Embryonic facial prominence (tissue), 1 donor: ENCODE data around the gene TUBGCP4.
A peak's percentile ranks its signal among the peaks of the same experiment; 100 is the strongest.
"Not testable (repeated sequence)": the region's sequence is repeated elsewhere in the genome, so short reads cannot be mapped to it uniquely, and the experiment has no call there.

Experiments
- DNase-seq: peaks from one replicate; pipeline ENCODE4 v3.0.0-alpha.2; 2016; ENCODE audit errors: extremely low spot score

TUBGCP4 gene, protein sequence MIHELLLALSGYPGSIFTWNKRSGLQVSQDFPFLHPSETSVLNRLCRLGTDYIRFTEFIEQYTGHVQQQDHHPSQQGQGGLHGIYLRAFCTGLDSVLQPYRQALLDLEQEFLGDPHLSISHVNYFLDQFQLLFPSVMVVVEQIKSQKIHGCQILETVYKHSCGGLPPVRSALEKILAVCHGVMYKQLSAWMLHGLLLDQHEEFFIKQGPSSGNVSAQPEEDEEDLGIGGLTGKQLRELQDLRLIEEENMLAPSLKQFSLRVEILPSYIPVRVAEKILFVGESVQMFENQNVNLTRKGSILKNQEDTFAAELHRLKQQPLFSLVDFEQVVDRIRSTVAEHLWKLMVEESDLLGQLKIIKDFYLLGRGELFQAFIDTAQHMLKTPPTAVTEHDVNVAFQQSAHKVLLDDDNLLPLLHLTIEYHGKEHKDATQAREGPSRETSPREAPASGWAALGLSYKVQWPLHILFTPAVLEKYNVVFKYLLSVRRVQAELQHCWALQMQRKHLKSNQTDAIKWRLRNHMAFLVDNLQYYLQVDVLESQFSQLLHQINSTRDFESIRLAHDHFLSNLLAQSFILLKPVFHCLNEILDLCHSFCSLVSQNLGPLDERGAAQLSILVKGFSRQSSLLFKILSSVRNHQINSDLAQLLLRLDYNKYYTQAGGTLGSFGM

DNA sequence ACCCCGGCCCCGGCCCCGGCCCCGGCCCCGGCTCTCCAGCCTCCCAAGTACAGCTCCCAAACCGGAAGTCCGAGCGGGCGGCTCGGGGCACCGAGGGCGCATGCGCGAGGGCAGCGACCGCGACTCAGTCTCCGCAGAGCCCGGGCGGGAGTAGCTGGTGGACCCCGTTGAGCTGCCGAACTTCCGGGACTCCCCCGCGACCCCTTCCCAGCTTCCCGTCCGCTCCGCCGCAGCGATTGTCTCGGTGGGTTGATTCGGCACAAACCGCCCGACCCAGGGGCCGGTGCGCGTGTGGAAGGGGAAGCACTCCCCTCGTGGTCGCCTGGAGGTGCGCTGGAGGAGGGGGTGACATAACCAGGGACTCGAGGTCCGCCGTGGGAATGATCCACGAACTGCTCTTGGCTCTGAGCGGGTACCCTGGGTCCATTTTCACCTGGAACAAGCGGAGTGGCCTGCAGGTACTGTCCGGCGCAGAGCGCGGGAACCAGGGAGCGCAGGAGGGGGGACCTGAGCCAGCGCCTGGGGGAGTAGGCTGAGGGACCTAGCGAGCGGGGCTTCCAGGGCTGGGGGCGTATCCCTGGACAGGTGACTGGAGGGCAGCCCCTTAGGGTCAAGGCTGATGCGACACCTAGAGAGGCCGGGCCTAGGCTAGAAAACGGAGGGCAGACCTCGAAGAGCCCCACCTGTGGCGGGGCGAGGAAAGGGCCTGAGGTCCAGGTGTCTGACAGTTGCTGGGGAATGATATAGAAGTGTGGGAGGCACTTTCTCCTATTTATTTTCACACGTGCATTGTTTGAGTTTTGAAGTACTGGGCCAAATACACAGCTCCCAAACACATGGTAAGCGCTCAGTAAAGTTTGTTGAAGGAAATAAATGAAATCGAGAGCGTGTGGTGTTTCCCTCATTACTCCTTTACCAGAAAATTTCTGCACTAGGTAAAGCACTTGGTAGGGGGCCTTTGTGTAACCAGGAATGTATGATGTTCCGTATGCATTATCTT lies at the start of gene TUBGCP4, which contains the start of gene ZSCAN29:
Gene TUBGCP4 (plus strand): TSS at position 127 of the 1,000 bp plus-strand sequence. CDS start 254 bp downstream, at position 381.
Gene ZSCAN29 (minus strand): TSS at position 69 of the 1,000 bp plus-strand sequence. CDS start 1,130 bp downstream, outside the sequence.
- peak; percentile 46 for DNase-seq

DNA sequence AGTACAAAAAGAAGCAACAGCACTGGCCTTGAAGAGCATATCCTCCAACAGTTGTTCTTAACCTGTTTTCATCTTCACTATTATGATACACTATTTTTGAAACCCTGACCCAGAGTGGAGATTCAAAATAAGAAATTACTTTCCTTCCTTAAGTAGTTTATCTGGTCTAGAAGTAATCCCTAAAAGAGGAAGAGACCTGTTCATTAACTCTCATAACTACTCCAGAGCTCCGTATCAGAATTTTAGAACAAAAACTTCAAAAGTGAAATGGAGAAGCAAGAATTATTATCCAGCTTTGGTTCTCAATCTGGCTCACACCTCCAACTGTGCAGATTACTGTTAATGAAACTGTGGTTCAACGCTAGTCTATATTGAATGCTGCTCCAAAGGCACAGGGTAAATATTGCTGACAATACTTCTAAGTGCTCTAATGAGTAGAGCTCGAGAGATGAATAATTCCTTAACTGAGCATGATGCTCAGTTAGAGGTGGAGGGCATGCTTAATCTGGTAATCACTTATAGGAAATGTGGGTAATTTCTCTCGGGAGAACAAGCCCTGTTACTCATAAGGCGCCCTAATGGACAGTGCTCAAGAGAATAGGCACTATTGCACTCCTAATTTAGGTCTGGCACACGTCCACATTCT lies 45.7 kb upstream of the TUBGCP4 start:
- DNase-seq, result no peak

DNA sequence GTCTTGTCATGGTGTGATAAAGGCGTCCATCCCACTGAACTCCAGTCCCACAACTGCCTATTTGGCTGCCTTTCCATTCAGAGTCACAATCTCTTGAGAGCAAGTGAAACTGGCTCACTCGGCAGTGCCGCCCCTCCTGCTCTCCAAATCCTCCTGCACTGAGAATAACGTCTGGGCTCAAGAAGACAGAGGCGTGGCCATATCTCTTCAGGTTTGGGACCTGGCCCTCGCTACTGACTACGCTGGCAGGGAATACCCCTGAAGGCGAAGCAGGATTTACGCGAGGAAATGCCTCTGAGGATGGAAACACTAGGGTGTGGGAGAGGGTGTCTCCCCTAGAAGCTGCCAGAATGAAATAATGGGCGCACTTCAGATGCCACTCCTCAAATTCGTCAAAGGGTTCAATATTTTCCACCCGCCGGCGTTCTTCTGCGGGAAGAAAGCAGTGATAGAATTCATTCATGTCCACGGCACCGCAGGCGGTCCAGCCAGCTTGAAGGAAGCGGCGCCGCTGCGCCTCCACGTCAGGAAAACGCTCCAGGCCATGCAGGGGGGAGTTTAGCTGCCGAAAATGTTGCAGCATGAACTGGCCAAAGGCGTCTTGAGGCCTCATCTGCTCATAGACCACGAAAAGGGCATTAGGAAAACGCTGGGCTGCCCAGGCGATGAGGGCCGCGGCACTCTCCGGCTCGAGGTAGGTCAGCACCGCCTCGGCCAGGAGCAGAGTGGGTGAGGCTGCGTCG lies 41.5 kb upstream of the TUBGCP4 start:
- no peak for DNase-seq

DNA sequence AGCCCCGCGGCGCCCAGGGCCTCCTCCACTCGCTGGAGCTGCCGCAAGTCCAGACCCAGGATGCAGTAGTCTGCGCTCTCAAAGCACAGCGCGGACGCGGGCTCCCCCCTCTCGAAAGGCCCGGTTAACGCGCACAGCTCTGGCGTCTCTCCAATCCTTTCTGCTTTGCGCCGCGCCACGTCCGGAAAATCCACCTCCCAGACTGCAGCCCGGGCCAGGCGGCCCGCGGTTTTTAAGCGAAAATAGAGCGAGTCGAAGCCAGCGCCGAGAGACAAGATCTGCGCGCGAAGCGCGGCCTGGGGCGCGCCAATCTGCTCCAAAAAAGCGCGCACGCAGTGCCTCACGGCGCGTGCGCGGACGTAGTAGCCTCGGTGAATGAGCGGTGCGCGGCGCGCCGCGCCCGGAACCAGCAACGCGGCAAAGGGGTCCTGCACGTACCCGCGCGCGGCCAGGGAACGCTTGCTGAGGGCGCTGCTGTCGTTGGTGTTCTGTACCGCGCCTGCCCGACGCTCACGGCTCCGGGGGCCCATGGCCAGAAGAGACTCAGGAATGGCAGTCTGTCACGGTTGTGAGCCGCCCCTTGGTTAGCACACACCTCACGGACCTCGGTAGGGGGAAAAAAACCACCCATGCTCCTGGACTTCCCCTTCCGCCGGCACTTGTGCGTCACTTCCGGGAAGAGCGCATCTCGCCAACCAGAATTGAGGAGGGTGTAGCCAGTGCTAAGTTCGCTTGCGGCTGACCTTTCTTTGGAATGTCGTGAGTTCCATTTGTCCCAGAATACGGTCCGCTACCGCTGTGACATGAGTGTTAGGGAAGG lies 40.7 kb upstream of the TUBGCP4 start, which contains the start of gene LCMT2:
Gene LCMT2 (minus strand): TSS at position 614 of the 820 bp plus-strand sequence. CDS start 84 bp downstream, at position 530.
- peak; percentile 92 for DNase-seq

DNA sequence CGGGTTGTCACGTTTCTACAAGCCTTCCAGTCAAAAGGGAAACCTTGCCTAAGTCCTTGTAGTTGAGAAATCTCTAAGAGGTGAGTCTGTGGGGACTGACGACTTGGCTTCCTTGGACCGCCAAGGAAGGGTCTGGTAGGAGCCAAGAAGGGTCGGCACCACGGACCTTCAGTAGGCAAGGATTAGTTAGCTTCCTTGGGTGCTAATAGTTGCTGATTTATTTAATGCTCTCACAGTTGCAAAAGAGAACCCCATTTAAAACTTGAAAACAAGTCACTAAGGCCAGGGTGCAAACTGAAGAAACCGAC lies 40.2 kb upstream of the TUBGCP4 start:
- no peak for DNase-seq

DNA sequence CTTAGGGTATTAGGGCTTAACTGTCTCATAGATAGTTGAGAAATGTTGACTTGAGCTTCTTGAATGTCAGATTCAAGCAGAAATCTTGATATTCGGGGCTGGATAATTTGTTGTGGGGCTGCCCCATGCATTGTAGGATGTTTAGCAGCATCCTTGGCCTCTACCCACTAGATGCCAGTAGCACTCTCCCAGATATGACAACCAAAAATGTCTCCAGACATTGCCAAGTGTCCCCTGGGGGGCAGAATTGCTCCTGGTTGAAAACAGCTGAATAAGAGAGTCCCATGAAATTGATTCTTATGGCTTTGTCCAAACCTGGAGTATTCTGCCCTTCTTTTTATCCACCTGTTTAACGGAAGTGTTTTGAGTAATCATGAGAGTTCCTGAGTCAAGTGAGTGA lies 24.6 kb upstream of the TUBGCP4 start:
- DNase-seq, result no peak

DNA sequence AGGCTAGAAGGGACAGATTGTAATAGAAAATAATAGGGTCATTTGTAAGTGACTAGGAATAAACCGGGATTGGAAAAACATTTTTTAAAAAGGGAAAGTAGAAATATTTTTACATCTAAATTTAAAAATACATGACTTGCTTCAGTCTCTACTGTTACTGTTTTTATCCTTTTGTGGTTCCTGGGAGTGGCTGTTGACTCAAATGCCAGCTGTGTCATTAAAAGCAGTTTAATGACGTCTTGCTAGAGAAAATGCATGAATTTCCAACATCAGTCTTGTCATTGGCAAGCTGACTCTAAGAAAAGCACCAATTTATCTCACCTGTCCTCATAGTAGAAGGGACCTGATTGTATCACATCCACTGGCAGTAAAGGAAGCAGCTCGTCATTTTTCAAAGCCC lies 23.8 kb upstream of the TUBGCP4 start:
- DNase-seq, result no peak

DNA sequence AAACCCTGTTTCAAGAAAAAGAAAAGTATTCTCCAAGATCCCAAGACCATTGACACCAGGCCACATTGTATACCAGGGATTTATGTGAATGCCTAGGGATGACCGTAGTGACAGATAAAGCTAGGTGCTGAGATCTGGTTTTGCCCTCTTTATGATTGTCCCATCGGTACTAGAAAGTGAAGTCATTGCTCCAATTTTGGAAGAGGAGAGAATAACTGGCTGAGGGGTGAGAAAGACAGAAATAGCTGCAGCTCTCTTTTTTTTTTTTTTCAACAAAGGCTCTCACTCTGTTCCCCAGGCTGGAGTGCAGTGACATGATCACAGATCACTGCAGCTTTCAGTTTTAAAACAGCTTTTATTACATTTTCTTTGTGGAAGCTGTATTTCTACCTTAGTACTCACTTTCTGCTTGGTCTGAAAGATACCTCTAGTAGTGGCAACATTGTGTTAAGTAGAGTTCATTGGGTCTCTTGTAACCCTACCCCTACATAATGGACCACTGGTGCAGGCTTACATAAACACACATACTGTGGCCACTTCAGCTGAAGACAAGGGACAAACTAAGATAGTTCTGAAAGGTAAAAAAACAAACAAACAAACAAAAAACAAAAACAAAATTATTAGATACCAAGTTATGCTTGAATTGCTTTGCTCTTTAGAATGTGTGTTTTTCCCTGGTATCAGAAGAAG lies 18.1 kb upstream of the TUBGCP4 start:
- DNase-seq, result no peak

DNA sequence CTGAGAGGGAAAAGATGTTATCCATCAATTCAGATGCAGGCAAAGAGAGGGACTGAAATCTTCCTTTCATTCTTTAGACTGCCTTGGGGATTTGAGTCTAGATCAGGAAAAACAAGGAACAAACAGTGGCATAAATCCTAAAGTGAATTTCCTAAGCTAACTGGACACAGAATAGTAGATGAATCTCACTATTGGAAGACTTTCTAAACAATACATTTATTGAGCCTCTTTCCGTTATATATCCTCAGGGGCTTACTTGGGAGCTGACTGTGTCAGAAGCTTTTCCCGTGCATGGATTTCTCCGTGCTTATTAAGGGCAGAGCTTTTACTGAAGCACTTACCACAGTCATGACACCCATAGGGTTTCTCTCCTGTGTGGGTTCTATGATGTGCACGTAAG lies 10.1 kb upstream of the TUBGCP4 start:
- DNase-seq, result no peak

DNA sequence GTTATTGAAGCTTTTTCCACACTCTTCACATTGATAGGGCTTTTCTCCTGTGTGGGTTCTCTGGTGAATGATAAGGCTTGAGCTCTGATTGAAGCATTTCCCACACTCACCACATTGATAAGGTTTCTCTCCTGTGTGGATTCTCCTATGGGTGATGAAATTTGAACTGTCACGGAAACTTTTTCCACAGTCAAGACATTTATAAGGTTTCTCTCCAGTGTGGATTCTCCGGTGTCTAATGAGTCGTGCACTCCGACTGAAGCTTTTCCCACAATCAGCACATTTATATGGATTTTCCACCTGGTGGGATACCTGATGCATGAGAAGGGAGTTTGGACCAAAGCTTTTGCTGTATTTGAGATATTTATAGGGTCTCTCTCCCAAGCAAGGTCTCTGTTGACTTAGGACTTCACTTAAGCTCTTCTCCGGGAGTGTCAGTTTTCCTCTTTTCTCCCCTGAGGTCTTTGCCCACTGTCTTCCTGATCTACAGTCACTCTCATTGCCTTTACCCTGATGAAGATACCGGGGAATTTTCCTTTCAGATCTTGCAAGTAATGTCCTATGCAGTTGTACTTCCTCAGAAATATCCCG lies 9.5 kb upstream of the TUBGCP4 start:
- DNase-seq, result no peak

DNA sequence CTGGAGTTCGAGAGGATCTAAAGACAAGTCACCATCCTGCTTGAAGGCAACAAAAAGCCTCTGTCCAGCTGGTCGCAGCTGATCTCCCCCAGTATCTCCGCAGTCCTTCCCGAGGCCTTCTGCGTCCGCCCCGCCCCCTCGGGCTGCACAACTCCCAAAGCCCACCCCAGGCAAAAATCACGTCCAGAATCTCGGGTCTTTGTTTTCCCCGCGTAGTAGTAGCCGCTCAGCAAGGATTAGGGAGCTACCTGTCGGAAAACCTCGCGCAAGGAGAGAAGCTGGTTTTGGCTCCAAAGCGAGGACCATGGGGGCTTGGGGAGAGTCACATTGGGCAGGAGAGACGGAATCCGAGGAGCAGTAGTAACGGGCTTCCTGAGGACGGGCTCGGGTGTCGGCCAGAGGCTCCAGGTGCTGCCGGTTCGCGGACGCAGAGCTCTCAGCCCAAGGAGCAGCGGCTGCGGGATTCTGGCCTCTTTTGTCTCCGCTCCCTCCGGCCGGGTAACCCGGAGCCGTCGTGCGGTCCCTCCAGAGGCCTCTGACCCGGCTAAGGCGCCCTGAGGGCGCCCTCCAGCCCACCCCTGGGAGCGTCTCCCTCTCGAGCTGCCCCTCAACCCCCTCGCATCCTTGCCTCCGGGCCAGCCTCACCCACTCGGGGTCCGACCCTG lies 459 bp upstream of the TUBGCP4 start:
- DNase-seq, result no peak

DNA sequence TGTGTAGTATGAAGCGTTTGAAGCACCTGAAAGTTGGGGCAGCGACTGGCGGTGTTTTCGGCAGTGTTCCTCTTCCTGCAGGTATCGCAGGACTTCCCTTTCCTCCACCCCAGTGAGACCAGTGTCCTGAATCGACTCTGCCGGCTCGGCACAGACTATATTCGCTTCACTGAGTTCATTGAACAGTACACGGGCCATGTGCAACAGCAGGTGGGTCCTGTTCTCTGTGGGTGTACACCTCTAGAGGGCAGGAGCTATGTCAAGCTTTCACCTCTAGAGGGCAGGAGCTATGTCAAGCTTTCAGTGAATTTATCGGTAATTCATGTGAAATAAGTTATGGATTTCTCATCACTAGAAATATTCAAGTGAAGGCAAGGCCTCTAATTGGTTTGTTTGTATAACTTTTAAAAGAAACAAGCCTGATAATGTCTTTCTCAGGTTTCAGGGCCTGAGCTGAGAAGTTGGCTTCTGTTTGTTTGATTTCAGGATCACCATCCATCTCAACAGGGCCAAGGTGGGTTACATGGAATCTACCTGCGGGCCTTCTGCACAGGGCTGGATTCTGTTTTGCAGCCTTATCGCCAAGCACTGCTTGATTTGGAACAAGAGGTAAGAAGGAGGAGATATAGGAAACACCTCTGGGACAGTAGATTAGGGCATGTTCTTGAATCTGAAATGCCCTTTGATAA lies 5.3 kb downstream of the TUBGCP4 start:
- DNase-seq, result no peak

DNA sequence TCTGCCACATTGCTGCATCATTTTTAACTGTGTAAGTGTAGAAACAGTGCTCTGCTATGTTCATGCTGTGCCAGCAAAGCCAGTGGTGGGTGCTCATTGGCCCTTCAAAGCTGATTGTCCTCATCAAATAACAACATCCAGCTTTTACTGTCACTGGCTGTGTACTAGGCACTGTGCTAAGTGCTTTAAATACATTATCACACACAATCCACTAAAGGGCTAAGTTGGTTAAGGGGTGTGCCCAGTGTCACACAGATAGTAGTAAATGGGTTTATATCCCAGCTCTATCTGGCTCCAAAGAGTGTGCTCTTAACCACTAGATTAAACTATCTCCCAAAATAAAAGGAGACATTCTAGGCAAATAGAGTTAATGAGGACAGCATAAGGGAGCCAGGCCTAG lies 7.7 kb downstream of the TUBGCP4 start:
- DNase-seq, result no peak

DNA sequence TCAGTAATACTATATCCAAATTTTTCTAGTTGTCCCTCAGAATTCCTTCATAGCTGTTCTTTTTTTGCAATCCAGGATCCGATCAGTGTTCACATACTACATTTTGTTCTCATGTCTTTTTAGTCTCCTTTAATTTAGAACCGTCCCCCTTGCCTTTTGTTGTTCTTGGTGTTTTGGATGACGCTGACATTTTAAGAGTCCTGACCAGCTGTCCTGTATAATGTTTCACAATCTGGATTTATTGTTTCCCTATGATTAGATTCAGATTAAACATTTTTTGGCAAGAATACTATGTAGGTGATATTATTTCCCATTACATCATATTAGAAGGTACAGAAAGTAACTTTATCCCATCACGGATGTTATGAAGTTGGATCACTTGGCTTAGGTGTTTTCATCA lies 11.4 kb downstream of the TUBGCP4 start:
- no peak for DNase-seq

DNA sequence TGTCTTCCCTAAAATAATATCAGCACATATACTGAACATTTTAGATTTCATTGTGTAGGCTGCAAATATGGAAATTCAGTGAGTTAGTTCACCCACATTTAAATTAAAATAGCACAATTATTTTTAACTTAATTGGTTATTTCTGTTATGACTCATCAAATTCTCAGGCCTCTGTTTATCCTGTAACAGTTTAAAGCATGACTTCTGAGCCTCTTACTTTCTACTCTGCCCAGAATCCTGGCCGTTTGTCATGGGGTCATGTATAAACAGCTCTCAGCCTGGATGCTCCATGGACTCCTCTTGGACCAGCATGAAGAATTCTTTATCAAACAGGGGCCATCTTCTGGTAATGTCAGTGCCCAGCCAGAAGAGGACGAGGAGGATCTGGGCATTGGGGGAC lies 12.2 kb downstream of the TUBGCP4 start:
- no peak for DNase-seq

DNA sequence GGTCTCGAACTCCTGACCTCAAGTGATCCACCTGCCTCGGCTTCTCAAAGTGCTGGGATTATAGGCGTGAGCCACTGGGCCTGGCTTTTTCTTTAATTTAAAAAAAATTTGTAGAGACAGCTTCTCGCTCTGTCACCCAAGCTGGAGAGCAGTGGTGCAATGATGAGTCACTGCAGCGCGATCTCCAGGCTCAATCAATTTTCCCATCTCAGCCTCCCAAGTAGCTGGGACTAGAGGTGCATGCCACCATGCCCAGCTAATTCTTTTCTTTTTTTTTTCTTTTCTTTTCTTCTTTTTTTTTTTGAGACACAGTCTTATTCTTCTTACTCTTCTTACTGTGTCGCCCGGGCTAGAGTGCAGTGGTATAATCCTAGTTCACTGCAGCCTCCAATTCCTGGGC lies 19.8 kb downstream of the TUBGCP4 start:
- DNase-seq, result no peak

DNA sequence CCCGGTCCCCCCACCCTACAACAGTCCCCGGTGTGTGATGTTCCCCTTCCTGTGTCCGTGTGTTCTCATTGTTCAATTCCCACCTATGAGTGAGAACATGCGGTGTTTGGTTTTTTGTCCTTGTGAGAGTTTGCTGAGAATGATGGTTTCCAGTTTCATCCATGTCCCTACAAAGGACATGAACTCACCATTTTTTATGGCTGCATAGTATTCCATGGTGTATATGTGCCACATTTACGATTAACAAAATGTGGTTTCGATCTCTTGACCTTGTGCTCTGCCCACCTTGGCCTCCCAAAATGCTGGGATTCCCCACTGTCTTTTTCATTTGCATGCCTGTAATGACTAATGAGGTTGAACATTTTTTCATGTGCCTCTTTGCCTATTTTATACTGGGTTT lies 22.7 kb downstream of the TUBGCP4 start:
- DNase-seq, result not testable (repeated sequence)

DNA sequence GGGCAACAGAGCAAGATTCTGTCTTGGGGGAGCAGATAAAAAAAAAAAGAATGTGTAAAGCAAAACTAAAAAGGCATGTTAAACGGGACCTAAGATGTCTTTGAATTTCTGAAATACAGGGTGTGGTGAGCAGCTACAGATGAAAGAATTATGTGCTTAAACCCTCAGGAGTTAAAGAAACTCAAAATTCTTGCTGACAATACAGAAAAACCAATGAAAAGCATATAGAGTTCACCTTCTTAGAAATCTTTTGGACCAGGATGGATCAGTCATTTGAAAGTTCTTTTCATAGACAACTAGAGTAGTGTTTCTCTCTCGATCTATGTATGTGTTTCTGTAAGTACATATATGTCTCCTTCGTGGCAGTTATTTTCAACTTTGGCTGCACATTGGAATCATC lies 31.4 kb downstream of the TUBGCP4 start:
- no peak for DNase-seq
